ENCODE measurements around the gene TAF10. TPM values are rescaled to one million over a fixed set of nuclear protein-coding genes. Genes with fewer than 3 reads are reported as not detected.

Gene TAF10
- total RNA-seq, 2 experiments from 2014 or later: 140 to 156 TPM

GRCh38 chr11:6571434-6572008 lies 40.5 kb downstream of the TAF10 start:
- Mint-ChIP-seq H3K4me1 (ENCODE audit: low read depth) (no peaks in the 10 kb centered on the region), H3K36me3 (ENCODE audit: low read depth) (peaks cover 16% of the 10 kb centered on the region), H3K27me3 (ENCODE audit: low read depth) (no peaks in the 10 kb centered on the region), H3K27ac (no peak overlapping the region), H3K9me3 (ENCODE audit: insufficient read depth) (no peaks in the 10 kb centered on the region), H3K4me3 (no peak overlapping the region)
- ATAC-seq (no peak), DNase-seq (peak; percentile 16)
- ChIA-PET POLR2A (interaction anchor here (0.6 kb wide), 1 partner anchor 190 kb away, joined by 3 read pairs; no protein-coding TSS in a partner anchor), CTCF (no interaction called here)

GRCh38 chr11:6570691-6571427 lies 41.2 kb downstream of the TAF10 start:
- peaks cover 16% of the 10 kb centered on the region for H3K36me3 Mint-ChIP-seq (ENCODE audit: low read depth)
- no peak overlapping the region for H3K4me3 Mint-ChIP-seq
- H3K27me3 Mint-ChIP-seq (ENCODE audit: low read depth): no peaks in the 10 kb centered on the region
- no peaks in the 10 kb centered on the region for H3K9me3 Mint-ChIP-seq (ENCODE audit: insufficient read depth)
- ATAC-seq: no peak
- H3K4me1 Mint-ChIP-seq (ENCODE audit: low read depth): no peaks in the 10 kb centered on the region
- POLR2A ChIA-PET: no interaction called here
- no peak overlapping the region for H3K27ac Mint-ChIP-seq
- peak; percentile 7 for DNase-seq
- CTCF ChIA-PET: no interaction called here

GRCh38 chr11:6569706-6570105 lies 42.3 kb downstream of the TAF10 start:
- DNase-seq: no peak
- no peaks in the 10 kb centered on the region for H3K4me1 Mint-ChIP-seq (ENCODE audit: low read depth)
- no peaks in the 10 kb centered on the region for H3K9me3 Mint-ChIP-seq (ENCODE audit: insufficient read depth)
- H3K4me3 Mint-ChIP-seq: no peak overlapping the region
- no peak overlapping the region for H3K27ac Mint-ChIP-seq
- ChIA-PET POLR2A (no interaction called here), CTCF (no interaction called here)
- ATAC-seq: no peak
- H3K27me3 Mint-ChIP-seq (ENCODE audit: low read depth): no peaks in the 10 kb centered on the region
- H3K36me3 Mint-ChIP-seq (ENCODE audit: low read depth): peaks cover 16% of the 10 kb centered on the region

- H3K4me3 Mint-ChIP-seq: no peak overlapping the region
- H3K27me3 Mint-ChIP-seq (ENCODE audit: low read depth): no peaks in the 10 kb centered on the region
- ChIA-PET CTCF (interaction anchor here (1.3 kb wide), 1 partner anchor 138 kb away, joined by 3 read pairs; no protein-coding TSS in a partner anchor), POLR2A (no interaction called here)
- ATAC-seq (no peak), DNase-seq (peak; percentile 16)
- H3K4me1 Mint-ChIP-seq (ENCODE audit: low read depth): no peaks in the 10 kb centered on the region
- H3K9me3 Mint-ChIP-seq (ENCODE audit: insufficient read depth): no peaks in the 10 kb centered on the region
- H3K27ac Mint-ChIP-seq: no peak overlapping the region
- H3K36me3 Mint-ChIP-seq (ENCODE audit: low read depth): peaks cover 16% of the 10 kb centered on the region
Measured at GRCh38 chr11:6568191-6568918, 43.7 kb downstream of the TAF10 start.

GRCh38 chr11:6567371-6567745 lies 44.7 kb downstream of the TAF10 start:
- no peak overlapping the region for H3K4me3 Mint-ChIP-seq
- ATAC-seq: no peak
- H3K27me3 Mint-ChIP-seq (ENCODE audit: low read depth): no peaks in the 10 kb centered on the region
- H3K4me1 Mint-ChIP-seq (ENCODE audit: low read depth): no peaks in the 10 kb centered on the region
- H3K9me3 Mint-ChIP-seq (ENCODE audit: insufficient read depth): no peaks in the 10 kb centered on the region
- ChIA-PET CTCF (no interaction called here), POLR2A (interaction anchor here (0.6 kb wide), 1 partner anchor 36 kb away, joined by 3 read pairs; no protein-coding TSS in a partner anchor)
- H3K36me3 Mint-ChIP-seq (ENCODE audit: low read depth): peaks cover 13% of the 10 kb centered on the region
- no peak overlapping the region for H3K27ac Mint-ChIP-seq
- peak; percentile 11 for DNase-seq

- H3K9me3 Mint-ChIP-seq (ENCODE audit: insufficient read depth): no peaks in the 10 kb centered on the region
- H3K4me3 Mint-ChIP-seq: no peak overlapping the region
- DNase-seq (no peak), ATAC-seq (no peak)
- no peaks in the 10 kb centered on the region for H3K4me1 Mint-ChIP-seq (ENCODE audit: low read depth)
- H3K36me3 Mint-ChIP-seq (ENCODE audit: low read depth): peaks cover 12% of the 10 kb centered on the region
- POLR2A ChIA-PET: interaction anchor here (0.6 kb wide), 1 partner anchor 36 kb away, joined by 3 read pairs; no protein-coding TSS in a partner anchor
- no peaks in the 10 kb centered on the region for H3K27me3 Mint-ChIP-seq (ENCODE audit: low read depth)
- CTCF ChIA-PET: no interaction called here
- no peak overlapping the region for H3K27ac Mint-ChIP-seq
Measured at GRCh38 chr11:6566704-6567370, 45.2 kb downstream of the TAF10 start.

GRCh38 chr11:6565988-6566703 lies 45.9 kb downstream of the TAF10 start:
- DNase-seq: no peak
- no peaks in the 10 kb centered on the region for H3K4me1 Mint-ChIP-seq (ENCODE audit: low read depth)
- no peak overlapping the region for H3K4me3 Mint-ChIP-seq
- no peak overlapping the region for H3K27ac Mint-ChIP-seq
- no peak for ATAC-seq
- peaks cover 5% of the 10 kb centered on the region for H3K36me3 Mint-ChIP-seq (ENCODE audit: low read depth)
- CTCF ChIA-PET: no interaction called here
- H3K9me3 Mint-ChIP-seq (ENCODE audit: insufficient read depth): no peaks in the 10 kb centered on the region
- POLR2A ChIA-PET: interaction anchor here (1.6 kb wide), 1 partner anchor 117 kb away, joined by 4 read pairs; the partner anchor contains the start of gene MRPL17
- no peaks in the 10 kb centered on the region for H3K27me3 Mint-ChIP-seq (ENCODE audit: low read depth)

- ATAC-seq (no peak), DNase-seq (no peak)
- Mint-ChIP-seq H3K27ac (no peak overlapping the region), H3K27me3 (ENCODE audit: low read depth) (no peaks in the 10 kb centered on the region), H3K36me3 (ENCODE audit: low read depth) (peaks cover 4% of the 10 kb centered on the region), H3K4me3 (no peak overlapping the region), H3K4me1 (ENCODE audit: low read depth) (no peaks in the 10 kb centered on the region), H3K9me3 (ENCODE audit: insufficient read depth) (no peaks in the 10 kb centered on the region)
- POLR2A ChIA-PET: interaction anchor here (1.6 kb wide), 1 partner anchor 118 kb away, joined by 4 read pairs; the partner anchor contains the start of gene MRPL17
- CTCF ChIA-PET: no interaction called here
Measured at GRCh38 chr11:6565325-6565724, 46.7 kb downstream of the TAF10 start.

- Mint-ChIP-seq H3K27ac (no peak overlapping the region), H3K27me3 (ENCODE audit: low read depth) (no peaks in the 10 kb centered on the region), H3K4me1 (ENCODE audit: low read depth) (no peaks in the 10 kb centered on the region), H3K9me3 (ENCODE audit: insufficient read depth) (no peaks in the 10 kb centered on the region), H3K4me3 (no peak overlapping the region), H3K36me3 (ENCODE audit: low read depth) (no peaks in the 10 kb centered on the region)
- ChIA-PET POLR2A (interaction anchor here (1.0 to 1.5 kb wide), 2 partner anchors 14 to 15 kb away, joined by 3 to 4 read pairs; no protein-coding TSS in a partner anchor), CTCF (interaction anchor here (1.6 kb wide), 1 partner anchor 11 kb away, joined by 3 read pairs; no protein-coding TSS in a partner anchor)
- ATAC-seq (no peak), DNase-seq (no peak)
Measured at GRCh38 chr11:6563667-6564066, 48.3 kb downstream of the TAF10 start.

GRCh38 chr11:6563121-6563619 lies 48.8 kb downstream of the TAF10 start:
- Mint-ChIP-seq H3K27ac (no peak overlapping the region), H3K9me3 (ENCODE audit: insufficient read depth) (no peaks in the 10 kb centered on the region), H3K27me3 (ENCODE audit: low read depth) (no peaks in the 10 kb centered on the region), H3K36me3 (ENCODE audit: low read depth) (no peaks in the 10 kb centered on the region), H3K4me1 (ENCODE audit: low read depth) (no peaks in the 10 kb centered on the region), H3K4me3 (no peak overlapping the region)
- DNase-seq: no peak
- POLR2A ChIA-PET: interaction anchor here (1.0 to 1.5 kb wide), 2 partner anchors 14 kb away, joined by 3 to 4 read pairs; no protein-coding TSS in a partner anchor
- CTCF ChIA-PET: interaction anchor here (0.7 to 1.6 kb wide), 2 partner anchors 10 to 56 kb away, joined by 3 read pairs; no protein-coding TSS in a partner anchor
- no peak for ATAC-seq

GRCh38 chr11:6561288-6561687 lies 50.7 kb downstream of the TAF10 start:
- no peaks in the 10 kb centered on the region for H3K4me1 Mint-ChIP-seq (ENCODE audit: low read depth)
- no peak for ATAC-seq
- no peak overlapping the region for H3K4me3 Mint-ChIP-seq
- H3K9me3 Mint-ChIP-seq (ENCODE audit: insufficient read depth): no peaks in the 10 kb centered on the region
- no peak overlapping the region for H3K27ac Mint-ChIP-seq
- ChIA-PET CTCF (interaction anchor here (1.4 to 1.7 kb wide), 2 partner anchors 30 to 198 kb away, joined by 3 to 6 read pairs; no protein-coding TSS in a partner anchor), POLR2A (no interaction called here)
- H3K36me3 Mint-ChIP-seq (ENCODE audit: low read depth): no peaks in the 10 kb centered on the region
- no peaks in the 10 kb centered on the region for H3K27me3 Mint-ChIP-seq (ENCODE audit: low read depth)
- no peak for DNase-seq
